Measurements from ENCODE around the gene FTO.

GRCh38 chr16:54034684-54035083 lies 330.7 kb downstream of the FTO start:
- TF ChIP-seq POLR2A (IDR thresholded peaks at IDR 0.05) = no peak
- TF ChIP-seq, protein P1, sequence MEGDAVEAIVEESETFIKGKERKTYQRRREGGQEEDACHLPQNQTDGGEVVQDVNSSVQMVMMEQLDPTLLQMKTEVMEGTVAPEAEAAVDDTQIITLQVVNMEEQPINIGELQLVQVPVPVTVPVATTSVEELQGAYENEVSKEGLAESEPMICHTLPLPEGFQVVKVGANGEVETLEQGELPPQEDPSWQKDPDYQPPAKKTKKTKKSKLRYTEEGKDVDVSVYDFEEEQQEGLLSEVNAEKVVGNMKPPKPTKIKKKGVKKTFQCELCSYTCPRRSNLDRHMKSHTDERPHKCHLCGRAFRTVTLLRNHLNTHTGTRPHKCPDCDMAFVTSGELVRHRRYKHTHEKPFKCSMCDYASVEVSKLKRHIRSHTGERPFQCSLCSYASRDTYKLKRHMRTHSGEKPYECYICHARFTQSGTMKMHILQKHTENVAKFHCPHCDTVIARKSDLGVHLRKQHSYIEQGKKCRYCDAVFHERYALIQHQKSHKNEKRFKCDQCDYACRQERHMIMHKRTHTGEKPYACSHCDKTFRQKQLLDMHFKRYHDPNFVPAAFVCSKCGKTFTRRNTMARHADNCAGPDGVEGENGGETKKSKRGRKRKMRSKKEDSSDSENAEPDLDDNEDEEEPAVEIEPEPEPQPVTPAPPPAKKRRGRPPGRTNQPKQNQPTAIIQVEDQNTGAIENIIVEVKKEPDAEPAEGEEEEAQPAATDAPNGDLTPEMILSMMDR (IDR thresholded peaks at IDR 0.05) = no peak

Measured in testis (tissue), 2 donors.